WERI-Rb-1 (cell line): ENCODE results near the gene PAGR1.

Source experiments
- DNase-seq: peaks from one replicate; pipeline ENCODE4 v3.0.0-alpha.2; 2020
- H3K27ac ChIP-seq: fragments of 250-450 bp; sonication (Bioruptor Pico); 2 replicates; pipeline ENCODE4 v1.5.1; 2020; ENCODE audit warnings: mild to moderate bottlenecking, moderate library complexity
- H3K27me3 ChIP-seq: fragments of 250-450 bp; sonication (Bioruptor Pico); 2 replicates; pipeline ENCODE4 v1.5.1; 2021; ENCODE audit warnings: mild to moderate bottlenecking, low read depth, moderate library complexity; ENCODE audit not compliant: insufficient read depth, severe bottlenecking
- H3K36me3 ChIP-seq: fragments of 250-450 bp; sonication (Bioruptor Pico); 2 replicates; pipeline ENCODE4 v1.5.1; 2020; ENCODE audit warnings: mild to moderate bottlenecking, moderate library complexity
- H3K4me3 ChIP-seq: 2 replicates; pipeline ENCODE4 v1.5.1; 2011; ENCODE audit warnings: low read depth, mild to moderate bottlenecking, control low read depth, low read length
- H3K9me3 ChIP-seq: fragments of 250-450 bp; sonication (Bioruptor Pico); 2 replicates; pipeline ENCODE4 v1.5.1; 2021; ENCODE audit warnings: mild to moderate bottlenecking, moderate library complexity; ENCODE audit not compliant: severe bottlenecking
- TF ChIP-seq, protein P1 (sequence below): IDR thresholded peaks from 2 replicates; pipeline ENCODE4 v1.5.1; 2011; ENCODE audit warnings: low read depth, mild to moderate bottlenecking, control low read depth, inconsistent platforms, low read length

The PAGR1 gene

DNA sequence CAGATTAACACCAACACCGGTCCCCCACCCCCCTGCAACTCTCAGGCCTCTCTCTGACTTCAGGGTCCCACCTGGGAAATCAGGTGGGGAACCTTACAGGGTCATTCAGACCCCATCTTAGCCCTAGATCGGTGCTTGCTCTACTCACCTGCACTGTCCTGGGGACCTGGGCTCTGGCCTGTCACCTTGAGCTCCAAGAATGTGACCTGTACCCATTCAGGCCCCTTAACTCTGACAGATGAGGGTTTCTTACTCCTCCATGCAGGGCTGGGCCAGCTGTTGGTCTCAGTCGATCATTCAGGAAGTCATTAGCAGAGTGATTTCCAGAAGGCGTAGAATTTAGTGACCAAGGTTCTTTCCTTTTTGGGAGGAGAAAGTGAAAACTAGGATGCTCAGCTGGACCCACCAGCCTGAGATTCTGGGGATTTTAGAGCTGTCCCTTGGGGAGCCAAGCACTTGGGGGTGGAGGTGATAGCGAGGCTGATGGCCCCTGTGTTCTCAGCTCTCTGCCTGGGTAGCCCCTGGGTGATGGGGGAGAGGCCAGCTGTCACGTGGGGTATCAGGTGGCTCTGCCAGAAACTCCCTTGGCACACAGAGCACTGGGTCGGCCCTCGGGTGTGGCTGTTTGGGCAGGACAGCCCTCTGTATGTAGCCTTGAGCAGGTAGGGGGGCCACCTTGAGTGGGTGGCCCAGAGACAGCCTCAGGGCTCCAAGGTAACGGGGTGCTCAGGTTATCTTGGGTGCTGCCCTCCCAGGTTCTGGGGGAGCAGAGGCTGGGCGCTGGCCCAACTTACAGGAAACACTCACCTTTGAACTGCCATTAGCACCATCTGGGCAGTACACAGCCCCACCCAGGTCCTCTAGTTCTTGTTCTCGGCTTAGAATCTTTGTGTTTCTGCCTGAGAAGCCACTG is 5.0 kb downstream of the PAGR1 start:
- peaks cover 27% of the 10 kb centered on the region for H3K36me3 ChIP-seq
- H3K27ac ChIP-seq: peak overlapping the region; percentile 41
- no peak for DNase-seq
- H3K4me3 ChIP-seq: peak overlapping the region; percentile 34
- H3K9me3 ChIP-seq: no peaks in the 10 kb centered on the region
- no peaks in the 10 kb centered on the region for H3K27me3 ChIP-seq
- TF ChIP-seq, protein P1, sequence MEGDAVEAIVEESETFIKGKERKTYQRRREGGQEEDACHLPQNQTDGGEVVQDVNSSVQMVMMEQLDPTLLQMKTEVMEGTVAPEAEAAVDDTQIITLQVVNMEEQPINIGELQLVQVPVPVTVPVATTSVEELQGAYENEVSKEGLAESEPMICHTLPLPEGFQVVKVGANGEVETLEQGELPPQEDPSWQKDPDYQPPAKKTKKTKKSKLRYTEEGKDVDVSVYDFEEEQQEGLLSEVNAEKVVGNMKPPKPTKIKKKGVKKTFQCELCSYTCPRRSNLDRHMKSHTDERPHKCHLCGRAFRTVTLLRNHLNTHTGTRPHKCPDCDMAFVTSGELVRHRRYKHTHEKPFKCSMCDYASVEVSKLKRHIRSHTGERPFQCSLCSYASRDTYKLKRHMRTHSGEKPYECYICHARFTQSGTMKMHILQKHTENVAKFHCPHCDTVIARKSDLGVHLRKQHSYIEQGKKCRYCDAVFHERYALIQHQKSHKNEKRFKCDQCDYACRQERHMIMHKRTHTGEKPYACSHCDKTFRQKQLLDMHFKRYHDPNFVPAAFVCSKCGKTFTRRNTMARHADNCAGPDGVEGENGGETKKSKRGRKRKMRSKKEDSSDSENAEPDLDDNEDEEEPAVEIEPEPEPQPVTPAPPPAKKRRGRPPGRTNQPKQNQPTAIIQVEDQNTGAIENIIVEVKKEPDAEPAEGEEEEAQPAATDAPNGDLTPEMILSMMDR: no peak

GRCh38 chr16:29821643-29822115 is 5.7 kb downstream of the PAGR1 start:
- no peak for DNase-seq
- H3K36me3 ChIP-seq: peaks cover 27% of the 10 kb centered on the region
- H3K27ac ChIP-seq: peak overlapping the region; percentile 41
- TF ChIP-seq, protein P1: no peak
- no peaks in the 10 kb centered on the region for H3K9me3 ChIP-seq
- H3K4me3 ChIP-seq: no peak overlapping the region
- H3K27me3 ChIP-seq: no peaks in the 10 kb centered on the region

- peak overlapping the region; percentile 98 for H3K27ac ChIP-seq
- no peak for DNase-seq
- H3K36me3 ChIP-seq: peaks cover 4% of the 10 kb centered on the region
- H3K4me3 ChIP-seq: no peak overlapping the region
- H3K9me3 ChIP-seq: no peaks in the 10 kb centered on the region
- TF ChIP-seq, protein P1: no peak
- no peaks in the 10 kb centered on the region for H3K27me3 ChIP-seq
Observed at GRCh38 chr16:29824589-29825144, 8.7 kb downstream of the PAGR1 start.

DNA sequence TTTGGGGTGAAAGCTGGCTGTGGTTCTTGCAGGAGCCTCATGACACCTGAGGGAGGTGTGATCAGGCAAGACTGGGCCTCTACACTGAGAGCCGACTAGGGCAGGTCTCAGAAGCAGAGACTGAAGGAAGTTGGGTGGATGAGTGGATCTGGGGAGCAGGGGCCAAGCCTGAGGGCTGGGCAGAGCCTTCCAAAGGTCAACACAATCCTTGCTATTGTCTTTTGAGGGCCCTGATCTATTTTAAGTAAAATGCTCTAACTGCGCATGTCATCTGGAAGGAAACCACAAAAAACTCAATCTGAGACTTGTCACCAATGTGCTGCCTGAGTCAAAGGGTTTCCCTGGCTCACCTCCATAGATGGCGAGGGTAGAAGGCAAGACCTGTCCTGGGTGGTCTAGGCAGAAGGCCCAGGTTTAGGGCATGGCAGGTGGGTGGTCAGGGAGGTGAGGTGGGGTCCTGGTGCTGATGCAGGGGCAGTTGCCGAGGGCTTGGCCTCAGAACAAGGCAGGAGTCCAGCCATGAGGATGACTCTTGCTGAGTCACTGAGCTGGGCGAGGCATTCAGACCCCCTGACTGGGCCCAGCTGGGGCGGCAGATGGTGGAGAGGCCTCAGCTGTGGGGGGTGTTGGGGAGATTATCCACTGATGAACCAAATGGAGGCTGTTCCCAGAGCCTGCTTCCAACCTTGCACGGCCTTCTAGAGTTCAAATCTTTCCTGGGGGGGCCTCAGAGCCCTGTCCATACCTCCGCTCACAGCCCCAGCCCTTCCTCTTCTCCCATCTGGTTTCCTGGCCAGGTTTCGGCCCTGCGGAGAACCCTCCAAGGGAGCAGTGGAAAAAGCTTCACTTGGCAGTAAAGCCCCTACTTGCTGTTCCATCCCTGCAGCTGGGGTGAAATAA is 9.4 kb downstream of the PAGR1 start:
- Histone ChIP-seq H3K4me3 (peak overlapping the region; percentile 12), H3K9me3 (no peaks in the 10 kb centered on the region), H3K27me3 (no peaks in the 10 kb centered on the region), H3K36me3 (no peaks in the 10 kb centered on the region; the same call in none of the 2 replicates), H3K27ac (peak overlapping the region; percentile 98)
- peak; percentile 97 for DNase-seq
- TF ChIP-seq, protein P1: no peak

DNA sequence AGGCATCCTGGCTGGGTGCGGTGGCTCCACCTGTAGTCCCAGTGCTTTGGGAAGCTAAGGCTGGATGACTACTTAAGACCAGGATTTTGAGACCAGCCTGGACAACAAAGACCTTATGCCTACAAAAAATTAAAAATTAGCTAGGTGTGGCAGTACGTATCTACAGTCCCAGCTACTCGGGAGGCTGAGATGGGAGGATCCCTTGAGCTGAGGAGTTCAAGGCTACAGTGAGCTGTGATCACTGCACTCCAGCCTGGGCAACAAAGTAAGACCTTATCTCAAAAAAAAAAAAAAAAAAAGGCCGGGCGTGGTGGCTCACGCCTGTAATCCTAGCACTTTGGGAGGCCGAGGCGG is 10.4 kb downstream of the PAGR1 start:
- Histone ChIP-seq H3K4me3 (no peak overlapping the region), H3K27ac (peak overlapping the region; percentile 98)
- TF ChIP-seq, protein P1: no peak

More for the DNA sequence above, 10.4 kb downstream of the PAGR1 start:
- H3K9me3 ChIP-seq: no peaks in the 10 kb centered on the region
- no peaks in the 10 kb centered on the region for H3K27me3 ChIP-seq
- no peaks in the 10 kb centered on the region for H3K36me3 ChIP-seq
- DNase-seq: no peak
